Progenitor cell of endocrine pancreas (in vitro differentiated cells): ENCODE data around the gene SCYL1. TPM values are rescaled to one million over a fixed set of nuclear protein-coding genes. Genes with fewer than 3 reads are reported as not detected.

Source experiments
- DNase-seq: peaks from one replicate; pipeline ENCODE4 v3.0.0; 2021; ENCODE audit warnings: low spot score; ENCODE audit not compliant: unreplicated experiment
- H3K27ac Mint-ChIP-seq: 2 replicates; pipeline ENCODE4 v1.8.0; 2021; ENCODE audit warnings: mild to moderate bottlenecking, moderate library complexity, mixed read lengths
- H3K27me3 Mint-ChIP-seq: 2 replicates; pipeline ENCODE4 v1.8.0; 2021; ENCODE audit warnings: mixed read lengths
- H3K36me3 Mint-ChIP-seq: 2 replicates; pipeline ENCODE4 v1.8.0; 2022; ENCODE audit warnings: mixed read lengths; ENCODE audit not compliant: insufficient read depth
- H3K4me1 Mint-ChIP-seq: 2 replicates; pipeline ENCODE4 v1.8.0; 2021; ENCODE audit warnings: low read depth, mixed read lengths
- H3K4me3 Mint-ChIP-seq: 2 replicates; pipeline ENCODE4 v1.8.0; 2021; ENCODE audit warnings: low read depth, mild to moderate bottlenecking, moderate library complexity, mixed read lengths
- H3K9me3 Mint-ChIP-seq: 2 replicates; pipeline ENCODE4 v1.8.0; 2021; ENCODE audit warnings: low read depth, mixed read lengths
- CTCF ChIP-seq: fragments of 200-600 bp; sonication (generic); IDR thresholded peaks from one replicate; pipeline ENCODE4 v1.5.0; 2021; ENCODE audit warnings: antibody characterized with exemption, mild to moderate bottlenecking; ENCODE audit not compliant: unreplicated experiment
- total RNA-seq: library from RNA; stranded (reverse); gene quantifications from 2 replicates; pipeline ENCODE4 v1.2.1, GENCODE V29; 2021

Gene SCYL1
- total RNA-seq, 1 donor from 2014 or later, result 61.4 TPM

- Mint-ChIP-seq H3K4me1 (peaks cover 29% of the 10 kb centered on the region), H3K27me3 (no peaks in the 10 kb centered on the region), H3K4me3 (no peak overlapping the region), H3K27ac (no peak overlapping the region), H3K9me3 (no peaks in the 10 kb centered on the region), H3K36me3 (peaks cover 30% of the 10 kb centered on the region)
- no peak for DNase-seq
- TF ChIP-seq CTCF, result no peak
Measured at GRCh38 chr11:65502555-65503367, 22.1 kb upstream of the SCYL1 start.

- DNase-seq, result no peak
- no peak overlapping the region for H3K4me3 Mint-ChIP-seq
- peak overlapping the region; percentile 95 for H3K27ac Mint-ChIP-seq
- TF ChIP-seq CTCF, result no peak
- peaks cover 29% of the 10 kb centered on the region for H3K4me1 Mint-ChIP-seq
- no peaks in the 10 kb centered on the region for H3K27me3 Mint-ChIP-seq
- H3K9me3 Mint-ChIP-seq, result no peaks in the 10 kb centered on the region
- H3K36me3 Mint-ChIP-seq, result peaks cover 30% of the 10 kb centered on the region
Measured at GRCh38 chr11:65503368-65503948, 21.4 kb upstream of the SCYL1 start.

GRCh38 chr11:65503949-65504673 lies 20.8 kb upstream of the SCYL1 start:
- H3K36me3 Mint-ChIP-seq, result peaks cover 30% of the 10 kb centered on the region
- no peaks in the 10 kb centered on the region for H3K27me3 Mint-ChIP-seq
- peaks cover 29% of the 10 kb centered on the region for H3K4me1 Mint-ChIP-seq
- no peak overlapping the region for H3K4me3 Mint-ChIP-seq
- no peaks in the 10 kb centered on the region for H3K9me3 Mint-ChIP-seq
- peak overlapping the region; percentile 95 for H3K27ac Mint-ChIP-seq
- no peak for DNase-seq
- no peak for TF ChIP-seq CTCF

- H3K4me1 Mint-ChIP-seq, result peaks cover 29% of the 10 kb centered on the region
Measured at GRCh38 chr11:65504674-65505465, 20.0 kb upstream of the SCYL1 start.

More at GRCh38 chr11:65504674-65505465, 20.0 kb upstream of the SCYL1 start:
- H3K36me3 Mint-ChIP-seq, result peaks cover 30% of the 10 kb centered on the region
- TF ChIP-seq CTCF, result no peak
- H3K27me3 Mint-ChIP-seq, result no peaks in the 10 kb centered on the region
- H3K4me3 Mint-ChIP-seq, result no peak overlapping the region
- H3K9me3 Mint-ChIP-seq, result no peaks in the 10 kb centered on the region
- no peak for DNase-seq
- H3K27ac Mint-ChIP-seq, result peak overlapping the region; percentile 95
